NT2/D1 (cell line): ENCODE data around the gene AGXT2.

Experiments used
- DNase-seq: peaks from one replicate; pipeline ENCODE4 v3.0.0-alpha.2; 2011; ENCODE audit warnings: low read depth, low spot score
- H3K27me3 ChIP-seq: 2 replicates; pipeline ENCODE4 v1.6.0; 2011; ENCODE audit warnings: mild to moderate bottlenecking; ENCODE audit not compliant: insufficient read length, insufficient read depth
- H3K36me3 ChIP-seq: 2 replicates; pipeline ENCODE4 v1.6.1; 2011; ENCODE audit warnings: mild to moderate bottlenecking, low read length, mixed read lengths; ENCODE audit not compliant: insufficient read depth, insufficient read length
- H3K4me1 ChIP-seq: 2 replicates; pipeline ENCODE4 v1.5.1; 2011; ENCODE audit not compliant: insufficient read depth, insufficient read length
- H3K4me3 ChIP-seq: 2 replicates; pipeline ENCODE4 v1.5.1; 2011; ENCODE audit warnings: low read depth; ENCODE audit not compliant: insufficient read length
- H3K9ac ChIP-seq: 2 replicates; pipeline ENCODE4 v1.6.0; 2011; ENCODE audit warnings: low read depth; ENCODE audit not compliant: insufficient read length
- H3K9me3 ChIP-seq: 2 replicates; pipeline ENCODE4 v1.5.1; 2011; ENCODE audit warnings: mild to moderate bottlenecking, low read length; ENCODE audit not compliant: insufficient read depth
- SUZ12 ChIP-seq: IDR thresholded peaks from 2 replicates; pipeline ENCODE4 v1.6.1; 2011; ENCODE audit not compliant: insufficient read length, insufficient read depth; ENCODE audit errors: extremely low read depth
- YY1 ChIP-seq: IDR thresholded peaks from 2 replicates; pipeline ENCODE4 v1.6.1; 2011; ENCODE audit not compliant: insufficient read length, insufficient read depth
- ZNF274 ChIP-seq: IDR thresholded peaks from 2 replicates; pipeline ENCODE4 v1.6.1; 2011; ENCODE audit warnings: mild to moderate bottlenecking, low read depth, low read length

Gene AGXT2

DNA sequence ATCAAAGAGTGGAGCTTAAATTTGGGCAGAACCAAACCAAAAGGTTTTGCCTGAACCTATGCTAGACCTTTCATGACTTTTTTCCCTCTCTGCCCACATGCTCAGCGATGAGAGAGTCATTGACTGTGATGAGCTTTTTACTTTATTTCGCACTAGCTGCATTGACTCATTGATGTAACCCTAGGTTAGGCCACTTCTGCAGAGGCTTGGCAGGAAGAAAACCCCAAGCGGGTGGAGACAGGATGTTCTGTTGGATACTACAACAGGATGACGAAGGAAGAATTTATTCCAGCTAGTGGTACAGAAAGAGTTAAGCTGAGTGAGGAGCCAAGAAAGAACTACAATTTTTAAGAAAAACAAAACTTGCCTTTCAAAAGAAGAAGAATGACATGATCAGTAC, 18.4 kb downstream of the AGXT2 start:
- no peak for DNase-seq
- H3K27me3 ChIP-seq: no peaks in the 10 kb centered on the region
- no peak overlapping the region for H3K4me3 ChIP-seq

DNA sequence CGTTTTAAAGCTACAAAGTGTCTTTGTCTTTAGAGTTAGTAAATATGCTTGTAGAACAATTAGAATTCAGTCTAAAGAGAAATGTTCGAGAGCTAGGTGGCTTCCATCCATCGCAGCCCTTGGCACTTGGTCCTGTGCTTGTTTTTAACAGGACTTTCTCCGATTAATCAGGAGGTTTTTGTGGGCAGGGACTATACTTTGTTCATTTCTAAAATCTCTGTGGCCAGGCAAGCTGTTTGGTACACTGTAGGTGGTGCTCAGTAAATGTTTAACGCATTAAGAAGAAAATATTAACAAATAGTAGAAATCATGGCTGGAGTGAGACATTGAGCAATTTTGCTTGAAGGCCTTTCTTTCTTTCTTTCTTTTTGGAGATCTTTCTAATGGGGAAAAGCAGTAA, 20.8 kb downstream of the AGXT2 start:
- Histone ChIP-seq H3K4me1 (no peaks in the 10 kb centered on the region), H3K36me3 (no peaks in the 10 kb centered on the region), H3K27me3 (no peaks in the 10 kb centered on the region), H3K4me3 (no peak overlapping the region), H3K9me3 (no peaks in the 10 kb centered on the region), H3K9ac (no peak overlapping the region)
- TF ChIP-seq ZNF274: no peak
- TF ChIP-seq SUZ12: no peak
- no peak for TF ChIP-seq YY1
- DNase-seq: no peak

More for the DNA sequence above, 18.4 kb downstream of the AGXT2 start:
- Histone ChIP-seq H3K9me3 (no peaks in the 10 kb centered on the region), H3K36me3 (no peaks in the 10 kb centered on the region), H3K9ac (no peak overlapping the region), H3K4me1 (no peaks in the 10 kb centered on the region)
- TF ChIP-seq YY1 (no peak), ZNF274 (no peak), SUZ12 (no peak)

- TF ChIP-seq YY1 (no peak), ZNF274 (no peak), SUZ12 (no peak)
- DNase-seq: no peak
- H3K4me3 ChIP-seq: no peak overlapping the region
- H3K27me3 ChIP-seq: no peaks in the 10 kb centered on the region
- H3K4me1 ChIP-seq: no peaks in the 10 kb centered on the region
- H3K9ac ChIP-seq: no peak overlapping the region
- no peaks in the 10 kb centered on the region for H3K36me3 ChIP-seq
- no peaks in the 10 kb centered on the region for H3K9me3 ChIP-seq
These were observed 21.4 kb downstream of the AGXT2 start for GRCh38 chr5:35026280-35026840.

DNA sequence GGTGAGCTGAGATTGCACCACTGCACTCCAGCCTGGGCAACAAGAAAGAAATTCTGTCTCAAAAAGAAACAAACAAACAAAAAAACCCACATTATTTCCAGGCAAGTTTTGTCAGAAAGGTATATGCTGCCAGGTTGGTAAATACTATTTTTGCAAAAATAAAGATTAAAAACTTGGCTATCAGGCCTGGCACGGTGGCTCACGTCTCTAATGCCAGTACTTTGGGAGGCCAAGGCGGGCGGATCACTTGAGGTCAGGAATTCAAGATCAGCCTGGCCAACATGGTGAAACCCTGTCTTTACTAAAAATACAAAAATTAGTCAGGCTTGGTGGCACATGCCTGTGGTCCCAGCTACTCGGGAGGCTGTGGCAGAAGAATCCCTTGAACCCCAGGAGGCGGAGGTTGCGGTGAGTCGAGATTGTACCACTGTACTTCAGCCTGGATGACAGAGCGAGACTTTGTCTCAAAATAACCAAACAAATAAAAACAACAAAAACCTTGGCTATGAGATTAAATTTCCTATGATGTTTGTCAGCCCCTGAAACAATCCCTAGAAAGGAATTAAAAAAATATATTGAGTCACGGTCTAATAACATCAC, 22.7 kb downstream of the AGXT2 start:
- Histone ChIP-seq H3K27me3 (no peaks in the 10 kb centered on the region), H3K9ac (no peak overlapping the region), H3K4me3 (no peak overlapping the region), H3K4me1 (no peaks in the 10 kb centered on the region), H3K36me3 (no peaks in the 10 kb centered on the region), H3K9me3 (no peaks in the 10 kb centered on the region)
- DNase-seq: no peak
- TF ChIP-seq YY1 (no peak), SUZ12 (no peak), ZNF274 (no peak)

- Histone ChIP-seq H3K4me1 (no peaks in the 10 kb centered on the region), H3K9me3 (no peaks in the 10 kb centered on the region), H3K36me3 (no peaks in the 10 kb centered on the region), H3K4me3 (no peak overlapping the region), H3K27me3 (no peaks in the 10 kb centered on the region), H3K9ac (no peak overlapping the region)
- TF ChIP-seq ZNF274: no peak
- TF ChIP-seq SUZ12: no peak
- no peak for TF ChIP-seq YY1
- DNase-seq: no peak
These were observed 24.2 kb downstream of the AGXT2 start for GRCh38 chr5:35023391-35024178.

- no peaks in the 10 kb centered on the region for H3K36me3 ChIP-seq
- H3K4me3 ChIP-seq: no peak overlapping the region
- no peak for TF ChIP-seq YY1
- no peak for TF ChIP-seq SUZ12
- no peak for TF ChIP-seq ZNF274
- no peaks in the 10 kb centered on the region for H3K9me3 ChIP-seq
- H3K4me1 ChIP-seq: no peaks in the 10 kb centered on the region
- no peaks in the 10 kb centered on the region for H3K27me3 ChIP-seq
- no peak for DNase-seq
- no peak overlapping the region for H3K9ac ChIP-seq
These were observed 31.3 kb downstream of the AGXT2 start for GRCh38 chr5:35016174-35017051.
